GM12878 (cell line): Measurements from ENCODE around the gene UNK. TPM values are rescaled to one million over a fixed set of nuclear protein-coding genes. Genes with fewer than 3 reads are reported as not detected.

Experiments
- ATAC-seq: fragments of 200-7000 bp; cut with Tn5 transposase; 3 replicates; pipeline ENCODE4 v1.9.1; 2020; ENCODE audit warnings: mild to moderate bottlenecking, moderate library complexity
- BruUV-seq: library from RNA; stranded (reverse); fragments of 400-500 nt; replicated peaks from 2 replicates; lab custom pipeline; 2021; lab: Mats Ljungman, UMichigan
- CTCF ChIA-PET: fragments of 300-600 bp; sonication (Branson Sonifier 250); formaldehyde crosslinking; extraction: SDS; loops from one replicate; lab custom pipeline; 2021; ENCODE audit warnings: inconsistent platforms; lab: Yijun Ruan, JAX
- POLR2A ChIA-PET: fragments of 350-600 bp; formaldehyde crosslinking; extraction: SDS; loops from one replicate; lab custom pipeline; 2021; ENCODE audit warnings: inconsistent platforms; lab: Charles Lee
- RAD21 ChIA-PET: fragments of 300-600 bp; sonication (Branson Sonifier 250); formaldehyde crosslinking; loops from one replicate; lab custom pipeline; 2023; ENCODE audit warnings: antibody characterized with exemption; ENCODE audit not compliant: unreplicated experiment; lab: Charles Lee
- SMC1A ChIA-PET: fragments of 300-600 bp; sonication (Branson Sonifier 250); formaldehyde crosslinking; loops from one replicate; lab custom pipeline; 2023; ENCODE audit not compliant: unreplicated experiment, uncharacterized antibody; lab: Charles Lee
- DNase-seq: peaks from one replicate; pipeline ENCODE4 v3.0.0-alpha.2; 2011; ENCODE audit warnings: low read depth, low spot score
- FAIRE-seq: peaks from 3 replicates; lab custom pipeline; 2011; peaks lifted over from hg19 to GRCh38; lab: Jason Lieb, UNC
- H2AFZ ChIP-seq: 2 replicates; pipeline ENCODE4 v1.6.0; 2011; ENCODE audit warnings: low read depth, low read length, control low read depth; ENCODE audit not compliant: control insufficient read depth
- H3K27ac ChIP-seq: 2 replicates; pipeline ENCODE4 v1.5.1; 2011; ENCODE audit warnings: control low read depth; ENCODE audit not compliant: control insufficient read depth, insufficient read depth
- H3K27me3 ChIP-seq, 2 experiments: replicated peaks in 1 of 2; 2 replicates each; pipeline versions ENCODE4 v1.6.0 to v1.6.1; 2011; ENCODE audit warnings: low read length in 1 of 2; ENCODE audit not compliant: control insufficient read depth in 2 of 2, insufficient read depth in 2 of 2
- H3K36me3 ChIP-seq, 2 experiments: 2 replicates each; pipeline ENCODE4 v1.5.1; 2011; ENCODE audit warnings: low read length in 1 of 2; ENCODE audit not compliant: control insufficient read depth in 2 of 2, insufficient read depth in 2 of 2
- H3K4me1 ChIP-seq: 2 replicates; pipeline ENCODE4 v1.6.1; 2011; ENCODE audit warnings: mild to moderate bottlenecking, low read length, moderate library complexity, mixed read lengths; ENCODE audit not compliant: control insufficient read depth, insufficient read depth
- H3K4me2 ChIP-seq: 2 replicates; pipeline ENCODE4 v1.6.0; 2011; ENCODE audit warnings: control low read depth; ENCODE audit not compliant: control insufficient read depth, insufficient read depth
- H3K4me3 ChIP-seq: fragments of 200-600 bp; sonication (generic); 2 replicates; pipeline ENCODE4 v1.5.1; 2016
- H3K79me2 ChIP-seq: 2 replicates; pipeline ENCODE4 v1.6.0; 2011; ENCODE audit warnings: low read length; ENCODE audit not compliant: control insufficient read depth, insufficient read depth
- H3K9ac ChIP-seq: 2 replicates; pipeline ENCODE4 v1.8.0; 2011; ENCODE audit warnings: low read length, control low read depth, mixed read lengths; ENCODE audit not compliant: control insufficient read depth, insufficient read depth
- H3K9me3 ChIP-seq: replicated peaks from 3 replicates; pipeline ENCODE4 v1.5.1; 2011; ENCODE audit warnings: mild to moderate bottlenecking, low read length; ENCODE audit not compliant: control insufficient read depth, insufficient read depth
- H4K20me1 ChIP-seq: 2 replicates; pipeline ENCODE4 v1.6.0; 2011; ENCODE audit not compliant: control insufficient read depth, insufficient read depth
- CBX3 ChIP-seq: fragments of 200-600 bp; sonication (generic); IDR thresholded peaks from 2 replicates; pipeline ENCODE4 v1.6.1; 2016; ENCODE audit warnings: low read depth, borderline replicate concordance
- CEBPB ChIP-seq, 2 experiments: fragments of 150-350 bp in 1 of 2; IDR thresholded peaks; 2 replicates each; pipeline ENCODE4 v1.6.1; 2012 to 2014; ENCODE audit warnings: low read depth in 2 of 2, low read length in 2 of 2, borderline replicate concordance in 1 of 2, inconsistent platforms in 1 of 2
- FOXM1 ChIP-seq: IDR thresholded peaks from 2 replicates; pipeline ENCODE4 v1.6.1; 2012; ENCODE audit warnings: low read depth, mild to moderate bottlenecking, inconsistent platforms, low read length, moderate library complexity
- GATAD2B ChIP-seq: fragments of 450-650 bp; conservative IDR thresholded peaks from 2 replicates; pipeline ENCODE4 v1.6.1; 2017; ENCODE audit warnings: low read depth, mild to moderate bottlenecking, moderate library complexity
- NFXL1 ChIP-seq: fragments of 450-650 bp; IDR thresholded peaks from 2 replicates; pipeline ENCODE4 v1.6.1; 2017; ENCODE audit warnings: antibody characterized with exemption, mild to moderate bottlenecking, borderline replicate concordance
- RELA ChIP-seq: fragments of 450-650 bp; IDR thresholded peaks from 2 replicates; pipeline ENCODE4 v1.8.0; 2014; ENCODE audit warnings: borderline replicate concordance; ENCODE audit not compliant: partially characterized antibody
- RFX5 ChIP-seq: IDR thresholded peaks from 2 replicates; pipeline ENCODE4 v1.6.1; 2011; ENCODE audit warnings: low read depth, low read length, improper control_type of control experiment
- SMARCA5 ChIP-seq: fragments of 450-650 bp; IDR thresholded peaks from 2 replicates; pipeline ENCODE4 v1.6.1; 2017; ENCODE audit warnings: mild to moderate bottlenecking
- ZNF217 ChIP-seq: fragments of 450-650 bp; IDR thresholded peaks from 2 replicates; pipeline ENCODE4 v1.6.1; 2017; ENCODE audit warnings: antibody characterized with exemption, mild to moderate bottlenecking
- ZNF687 ChIP-seq: fragments of 450-650 bp; IDR thresholded peaks from 2 replicates; pipeline ENCODE4 v1.6.1; 2017; ENCODE audit warnings: mild to moderate bottlenecking, moderate library complexity
- ZSCAN29 ChIP-seq: fragments of 450-650 bp; IDR thresholded peaks from 2 replicates; pipeline ENCODE4 v1.6.1; 2017; ENCODE audit warnings: mild to moderate bottlenecking, moderate library complexity
- ZZZ3 ChIP-seq: IDR thresholded peaks from 2 replicates; pipeline ENCODE4 v1.6.1; 2011; ENCODE audit warnings: low read depth; ENCODE audit not compliant: control insufficient read depth, insufficient read length
- WGBS: methylation state at CpG from one replicate; pipeline ENCODE4 v1.1.6; 2016; ENCODE audit warnings: low lambda C conversion rate; ENCODE audit not compliant: insufficient replicate concordance, insufficient coverage; ENCODE audit errors: missing lambda C conversion rate; 5-methylcytosine and 5-hydroxymethylcytosine counted together
- in situ Hi-C: fragments of 300-500 bp; cut with MboI; formaldehyde crosslinking; loops from 9 replicates; pipeline ENCODE4 v1.14.3; 2018; ENCODE audit warnings: mixed read lengths
- intact Hi-C: fragments of 100-400 bp; cut with micrococcal nuclease; formaldehyde crosslinking; loops from one replicate; pipeline ENCODE4 v1.14.2; 2022; ENCODE audit not compliant: unreplicated experiment
- polyA plus RNA-seq, 11 experiments: library from polyadenylated mRNA; depleted of rRNA in 4 of 11; unstranded in 6 of 11; stranded (reverse) in 5 of 11; fragments of >200 nt; fragmentation: Nextera tagmentation in 4 of 11; fragmentation: Illumina TruSeq in 1 of 11; extraction: Ambion mirVana in 4 of 11; extraction: Trizol in 1 of 11; gene quantifications; 1 replicate in 1 of 11; 2 replicates in 10 of 11; pipeline versions ENCODE4 v1.2.1 to v1.2.3, GENCODE V29; 2011 to 2016; ENCODE audit warnings: inconsistent platforms in 2 of 11, missing spikeins in 2 of 11, low read depth in 1 of 11
- total RNA-seq, 4 experiments: library from RNA; depleted of rRNA in 3 of 4; stranded (reverse); fragments of >200 nt in 3 of 4; fragmentation: Illumina TruSeq in 1 of 4; extraction: Trizol in 1 of 4; gene quantifications; 2 replicates each; pipeline versions ENCODE4 v1.2.1 to v1.2.3, GENCODE V29; 2013 to 2021

Gene UNK
- total and polyA plus RNA-seq, 10 of the 15 experiments (the other 5 are each of a cell fraction or from before 2014, with no cell fraction given), result 8.9 to 34.5 (median 27.3) TPM

DNA sequence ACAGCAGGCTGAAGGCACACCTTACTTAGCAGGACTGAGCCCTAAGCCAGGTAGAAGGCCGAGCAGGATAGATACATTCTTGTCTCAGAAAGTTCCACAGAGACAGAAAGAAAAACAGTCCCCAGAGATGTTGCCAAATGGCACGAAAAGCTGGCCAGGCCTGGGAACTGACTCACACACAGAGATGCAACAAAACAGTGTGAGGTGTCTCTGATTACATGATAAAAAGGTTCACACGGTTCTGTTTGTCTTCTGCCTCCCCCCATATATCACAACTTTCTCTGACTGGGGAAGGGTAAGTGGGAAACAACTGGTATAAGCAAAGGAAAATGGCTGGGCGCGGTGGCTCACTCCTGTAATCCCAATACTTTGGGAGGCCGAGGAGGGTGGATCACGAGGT lies 68.8 kb downstream of the UNK start:
- BruUV-seq, result no TSS peak
- no peaks in the 10 kb centered on the region for H3K27me3 ChIP-seq
- H2AFZ ChIP-seq, result no peak overlapping the region
- H3K4me3 ChIP-seq, result no peak overlapping the region
- in situ Hi-C loops, result no loop called here
- ChIA-PET RAD21 (interaction anchor here (2.1 kb wide), 1 partner anchor 88 kb away, joined by 16 read pairs; the partner anchor contains the start of gene GALK1), SMC1A (interaction anchor here (1.0 to 3.6 kb wide), 3 partner anchors 8 to 67 kb away, joined by 3 to 18 read pairs (median 11); no protein-coding TSS in a partner anchor), CTCF (interaction anchor here (0.8 to 9.4 kb wide), 5 partner anchors 7 to 89 kb away, joined by 3 to 117 read pairs (median 3); partner anchors contain the start of genes TRIM65 and UNC13D), POLR2A (interaction anchor here (0.7 to 5.8 kb wide), 5 partner anchors 10 to 88 kb away, joined by 3 to 30 read pairs (median 15); partner anchors contain the start of genes GALK1 and UNK)
- DNase-seq (no peak), FAIRE-seq (no peak), ATAC-seq (no peak)
- TF ChIP-seq NFXL1 (no peak), GATAD2B (no peak), ZNF217 (no peak), FOXM1 (no peak), CEBPB (IDR thresholded peaks at IDR 0.05; ENCODE audit: borderline replicate concordance in 1 of 2, low read depth in 2 of 2, low read length in 2 of 2) (no peak), SMARCA5 (no peak), CBX3 (no peak), ZZZ3 (no peak), ZSCAN29 (no peak), RFX5 (no peak), RELA (no peak), ZNF687 (no peak)
- no peak overlapping the region for H3K4me2 ChIP-seq
- intact Hi-C loops, result no loop called here
- peaks cover 18% of the 10 kb centered on the region for H3K79me2 ChIP-seq
- peaks cover 2 to 3% of the 10 kb centered on the region in 2 experiments; a peak in 2 of 4 replicates for H3K36me3 ChIP-seq
- peaks cover 12% of the 10 kb centered on the region for H3K4me1 ChIP-seq
- H3K27ac ChIP-seq, result no peak overlapping the region
- H3K9me3 ChIP-seq, result no peaks in the 10 kb centered on the region
- WGBS, result 74% methylated on average over 7 of the region's 7 CpGs
- no peak overlapping the region for H3K9ac ChIP-seq
- no peaks in the 10 kb centered on the region for H4K20me1 ChIP-seq
